Epithelial cell of umbilical artery (primary cell): ENCODE measurements around the gene PKN1. TPM values are rescaled to one million over a fixed set of nuclear protein-coding genes. Genes with fewer than 3 reads are reported as not detected.

Experiments
- total RNA-seq: library from RNA; depleted of rRNA; stranded (reverse); fragments of >200 nt; gene quantifications from 2 replicates; pipeline ENCODE4 v1.2.3, GENCODE V29; 2014

The PKN1 gene
- 205 and 286 TPM in 2 replicates for total RNA-seq

GRCh38 chr19:14432791-14433553 lies at the start of gene PKN1:
Gene PKN1, plus strand, starts transcription at chr19:14433306. Its CDS starts 216 bp downstream, at chr19:14433522.

DNA sequence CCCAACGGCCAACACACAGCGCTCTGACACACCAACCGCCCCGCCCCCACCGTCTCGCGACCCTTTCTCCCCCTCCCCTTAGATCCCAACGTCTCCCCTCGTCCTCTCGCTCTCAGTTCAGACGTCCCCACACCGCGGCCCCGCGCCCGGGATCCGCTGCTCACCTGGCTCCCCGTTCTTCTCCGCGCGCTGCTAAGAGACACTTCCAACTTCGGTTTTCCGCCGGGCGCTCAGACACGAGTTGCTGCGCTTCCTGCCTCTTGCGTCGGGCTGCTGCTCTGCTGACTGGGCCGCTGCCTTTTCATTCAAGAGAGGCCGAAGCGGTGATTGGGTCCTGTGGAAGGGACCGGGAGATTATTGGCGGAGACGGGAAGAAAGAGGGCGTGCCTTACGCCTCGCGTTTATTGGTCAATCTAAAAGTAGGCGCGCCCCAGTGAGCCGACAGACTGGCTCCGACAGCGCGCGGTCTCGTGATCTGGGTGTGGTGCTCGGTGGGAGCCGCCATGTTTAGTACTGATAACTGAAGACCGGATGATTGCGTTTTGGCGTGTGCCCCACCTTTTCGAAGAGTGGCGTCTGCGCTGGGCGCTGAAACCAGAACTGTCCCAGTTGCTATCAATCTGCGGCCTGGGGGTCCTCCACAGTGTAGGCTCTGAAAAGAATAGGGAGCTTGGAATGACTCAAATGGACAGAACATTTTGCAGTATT lies 13.8 kb upstream of the PKN1 start, which contains the start of gene DDX39A:
Gene DDX39A, minus strand, starts transcription at position 236 of the 708 bp plus-strand sequence. CDS start 6,121 bp downstream, outside the sequence.

GRCh38 chr19:14475251-14476073 lies 42.4 kb downstream of the PKN1 start, which contains the start of gene PTGER1:
Gene PTGER1, minus strand, starts transcription at chr19:14475354. Its CDS starts 1,034 bp downstream, at chr19:14474320.

DNA sequence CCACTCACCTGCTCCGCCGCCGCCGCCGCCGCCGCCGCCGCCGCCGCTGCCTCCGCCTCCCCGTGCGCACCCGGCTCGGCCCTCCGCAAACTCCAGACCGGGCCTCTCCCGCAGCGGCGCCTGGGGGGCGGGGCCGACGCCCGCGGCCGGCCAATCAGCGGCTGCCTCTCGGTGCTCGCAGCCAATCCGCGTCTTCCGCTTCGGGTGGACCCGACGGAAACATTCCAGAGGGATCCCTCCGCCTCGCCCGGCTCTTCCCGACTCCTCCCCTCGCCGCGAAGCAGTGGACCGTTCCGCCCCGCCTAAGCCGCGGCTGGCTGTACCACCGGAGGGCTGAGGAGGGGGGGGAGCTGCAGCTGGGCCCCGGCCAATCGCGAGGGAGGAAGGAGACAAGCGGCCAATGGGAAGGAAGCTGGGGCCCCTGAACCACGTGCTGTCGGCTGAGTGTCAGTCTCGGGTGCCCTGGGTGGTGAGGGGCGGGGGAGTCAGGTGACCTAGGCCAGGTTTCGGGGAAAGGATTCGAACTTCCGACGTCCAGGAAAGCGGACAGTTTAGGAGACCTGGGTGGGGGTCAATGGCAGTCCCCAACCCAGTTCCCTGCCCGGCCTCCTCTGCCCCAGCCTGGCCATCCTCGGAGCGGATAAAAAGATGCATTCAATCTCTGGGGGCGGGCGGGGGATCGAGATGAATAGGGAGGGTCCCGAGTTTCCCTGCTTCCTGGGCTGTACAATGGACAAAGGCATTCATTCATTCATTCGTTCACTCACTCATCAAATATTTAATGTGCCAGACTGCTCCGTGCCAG lies 63.1 kb downstream of the PKN1 start, which contains the start of gene GIPC1:
Gene GIPC1, minus strand, starts transcription at position 99 of the 805 bp plus-strand sequence. CDS start 13,151 bp downstream, outside the sequence.

DNA sequence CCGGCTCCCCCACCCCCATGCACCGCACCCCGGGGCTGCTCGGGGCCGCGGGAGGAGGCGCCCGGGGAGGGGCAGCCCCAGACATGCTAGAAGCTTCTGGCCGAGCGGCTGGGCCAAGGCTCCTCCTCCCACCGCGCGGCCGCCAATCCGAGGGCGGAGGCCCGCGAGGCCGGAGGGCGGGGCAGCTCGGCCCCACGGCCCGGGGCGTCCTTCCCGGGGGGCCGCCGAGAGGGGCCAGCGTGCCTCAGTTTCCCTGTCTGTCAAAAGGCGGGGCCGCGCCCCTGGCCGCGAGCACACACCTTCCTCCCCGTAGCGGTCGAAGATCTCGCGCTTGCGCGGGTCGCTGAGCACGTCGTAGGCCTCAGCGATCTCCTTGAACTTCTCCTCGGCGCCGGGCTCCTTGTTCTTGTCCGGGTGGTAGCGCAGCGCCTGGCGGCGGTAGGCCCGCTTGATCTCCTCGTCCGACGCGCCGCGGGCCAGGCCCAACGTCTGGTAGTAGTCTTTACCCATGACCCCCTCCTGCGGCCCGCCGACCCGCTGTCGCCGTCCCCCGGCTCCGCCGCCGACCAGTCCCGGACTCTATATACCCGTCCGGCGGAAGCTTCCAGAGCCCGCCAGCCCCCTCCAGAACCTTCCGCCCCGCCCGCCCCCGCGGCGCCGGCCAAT lies 84.9 kb downstream of the PKN1 start, which contains the start of gene DNAJB1:
Gene DNAJB1, minus strand, starts transcription at position 558 of the 666 bp plus-strand sequence. Its CDS starts 48 bp downstream, at position 510.

Other genes starting within 250 kb of the PKN1 start
- 1.9 and 2.1 TPM in 2 replicates for gene ADGRL1, start 227.1 kb upstream of the PKN1 start, total RNA-seq
- 2.3 and 4.4 TPM in 2 replicates for gene ADGRE5, start 51.9 kb upstream of the PKN1 start, total RNA-seq
- 99.1 and 114 TPM in 2 replicates for gene DDX39A, start 14.0 kb upstream of the PKN1 start, total RNA-seq
- gene PTGER1, start 42.0 kb downstream of the PKN1 start, total RNA-seq, result 0.65 and 1.2 TPM in 2 replicates
- gene GIPC1, start 62.8 kb downstream of the PKN1 start, total RNA-seq, result 144 and 154 TPM in 2 replicates
- 27.3 and 41.8 TPM in 2 replicates for gene DNAJB1, start 85.1 kb downstream of the PKN1 start, total RNA-seq
- gene TECR, start 96.3 kb downstream of the PKN1 start, total RNA-seq, result 19.5 and 25.5 TPM in 2 replicates
- 335 and 432 TPM in 2 replicates for gene NDUFB7, start 138.8 kb downstream of the PKN1 start, total RNA-seq
- under 0.01 TPM in 1 of 2 replicates, not detected in the other for gene CLEC17A, start 149.8 kb downstream of the PKN1 start, total RNA-seq
- gene ADGRE3, start 241.5 kb downstream of the PKN1 start, total RNA-seq, result not detected in 2 replicates